Activated naive CD4-positive, alpha-beta T cell treated with anti-CD3 and anti-CD28 coated beads, Interleukin-2, amount 10 ng/mL, durations not matched to agents 7 days and 5 days (primary cell): Measurements from ENCODE around the gene COMMD3.

Experiments
- CTCF ChIA-PET: fragments of 350-600 bp; sonication (Branson Sonifier 250); formaldehyde crosslinking; loops from one replicate; lab custom pipeline; 2021; ENCODE audit warnings: antibody characterized with exemption; lab: Charles Lee
- DNase-seq: peaks from one replicate; pipeline ENCODE4 v3.0.0-alpha.2; 2020
- H3K27ac Mint-ChIP-seq: one replicate; pipeline ENCODE4 v1.8.0; 2021; ENCODE audit warnings: mild to moderate bottlenecking, moderate library complexity, mixed read lengths
- H3K27me3 Mint-ChIP-seq: one replicate; pipeline ENCODE4 v1.8.0; 2021; ENCODE audit warnings: mild to moderate bottlenecking, mixed read lengths
- H3K36me3 Mint-ChIP-seq: one replicate; pipeline ENCODE4 v1.8.0; 2021; ENCODE audit warnings: mixed read lengths
- H3K4me1 Mint-ChIP-seq: one replicate; pipeline ENCODE4 v1.8.0; 2021; ENCODE audit warnings: mixed read lengths
- H3K4me3 Mint-ChIP-seq: one replicate; pipeline ENCODE4 v1.8.0; 2021; ENCODE audit warnings: mild to moderate bottlenecking, moderate library complexity, mixed read lengths
- H3K9me3 Mint-ChIP-seq: one replicate; pipeline ENCODE4 v1.8.0; 2021; ENCODE audit warnings: mixed read lengths

COMMD3 gene

DNA sequence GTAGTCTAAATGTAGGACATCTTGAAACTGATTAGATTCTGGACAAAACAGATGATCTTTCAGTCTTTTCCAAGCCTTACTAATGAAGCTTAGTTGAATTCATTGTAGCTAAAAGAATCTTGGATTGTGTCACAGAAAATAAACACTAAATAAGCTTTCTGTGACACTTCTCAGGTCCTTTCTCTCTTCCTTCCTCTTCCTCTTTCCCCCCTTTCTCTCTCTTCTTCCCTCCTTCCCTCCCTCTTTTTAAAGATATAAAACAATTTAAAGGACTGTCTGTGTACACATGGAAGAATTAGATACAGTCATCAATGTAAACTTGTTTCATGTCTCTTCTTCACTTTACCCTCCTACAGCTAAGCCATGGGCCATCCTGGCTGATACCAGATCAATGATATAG is 5.3 kb upstream of the COMMD3 start:
- H3K27ac Mint-ChIP-seq: no peak overlapping the region
- DNase-seq: no peak
- H3K4me1 Mint-ChIP-seq: peaks cover 17% of the 10 kb centered on the region

DNA sequence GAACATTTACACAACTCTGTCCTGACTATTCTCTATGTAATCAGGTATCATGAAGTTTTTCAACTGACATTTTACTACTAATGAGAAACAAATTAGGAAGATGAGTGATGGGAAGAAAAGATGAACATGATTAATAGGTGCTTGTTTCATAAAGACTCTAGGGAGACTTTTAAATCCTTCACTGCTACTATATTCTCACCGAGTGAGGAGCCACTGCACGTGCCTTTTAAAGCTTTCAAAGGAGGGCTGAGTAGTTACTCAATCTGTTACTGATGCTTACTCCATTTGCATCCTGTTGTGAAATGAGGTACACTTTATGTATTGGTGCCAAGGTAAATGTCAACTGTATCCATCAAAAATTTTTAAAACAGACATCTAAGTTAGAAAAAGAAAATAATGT is 1.3 kb upstream of the COMMD3 start:
- CTCF ChIA-PET: interaction anchor here (0.9 kb wide), 1 partner anchor 86 kb away, joined by 3 read pairs; no protein-coding TSS in a partner anchor
- Mint-ChIP-seq H3K27me3 (peaks cover 23% of the 10 kb centered on the region), H3K9me3 (no peaks in the 10 kb centered on the region), H3K4me1 (peaks cover 38% of the 10 kb centered on the region), H3K4me3 (peak overlapping the region; percentile 90), H3K36me3 (peaks cover 11% of the 10 kb centered on the region), H3K27ac (no peak overlapping the region)
- DNase-seq: no peak

More for the DNA sequence above, 5.3 kb upstream of the COMMD3 start:
- Mint-ChIP-seq H3K27me3 (peaks cover 10% of the 10 kb centered on the region), H3K36me3 (no peaks in the 10 kb centered on the region), H3K9me3 (no peaks in the 10 kb centered on the region), H3K4me3 (no peak overlapping the region)
- CTCF ChIA-PET: no interaction called here

DNA sequence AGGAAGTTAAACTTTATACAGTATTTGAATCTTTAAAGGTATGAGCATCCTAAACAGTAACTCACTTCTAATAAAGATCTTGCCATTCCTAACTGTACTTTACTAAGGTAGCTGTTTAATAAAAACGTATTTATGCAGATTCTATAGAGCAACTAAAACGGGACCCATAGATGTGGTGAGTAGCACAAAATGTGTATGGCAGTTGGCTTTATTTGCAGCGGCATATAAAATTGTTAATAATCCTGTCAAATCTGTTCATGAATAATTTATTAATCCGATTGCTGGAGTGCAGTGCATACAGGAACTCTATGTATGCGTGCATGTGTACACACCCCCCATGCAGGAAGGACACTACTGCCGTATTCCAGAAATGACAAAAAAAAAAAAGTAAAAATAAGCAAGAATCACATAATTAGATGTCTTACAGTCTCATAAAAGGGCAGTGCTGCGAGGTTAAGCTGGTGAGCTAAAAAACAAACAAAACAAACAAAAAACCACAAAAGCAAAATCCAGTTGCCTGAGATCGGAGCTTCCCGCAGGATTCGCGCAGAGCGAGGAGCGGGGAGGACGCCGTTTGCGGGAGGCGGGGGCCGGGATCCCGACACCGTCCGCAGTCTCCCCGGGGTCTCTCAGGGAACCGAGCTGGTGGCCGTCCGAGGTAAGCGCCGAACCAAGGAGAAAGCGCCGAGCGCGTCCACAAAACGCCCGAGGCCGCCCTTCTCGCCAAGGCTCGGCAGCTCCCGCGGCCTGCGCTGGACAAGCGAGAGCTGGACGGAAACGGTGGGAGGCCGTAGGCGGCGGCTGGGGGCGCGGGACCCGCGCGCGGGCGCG is 518 bp upstream of the COMMD3 start:
- Mint-ChIP-seq H3K27me3 (peaks cover 27% of the 10 kb centered on the region), H3K27ac (peak overlapping the region; percentile 89), H3K4me1 (peaks cover 42% of the 10 kb centered on the region), H3K4me3 (peak overlapping the region; percentile 90), H3K36me3 (peaks cover 15% of the 10 kb centered on the region), H3K9me3 (no peaks in the 10 kb centered on the region)
- no peak for DNase-seq
- CTCF ChIA-PET: interaction anchor here (0.9 to 1.0 kb wide), 2 partner anchors 57 to 87 kb away, joined by 3 to 5 read pairs; no protein-coding TSS in a partner anchor

DNA sequence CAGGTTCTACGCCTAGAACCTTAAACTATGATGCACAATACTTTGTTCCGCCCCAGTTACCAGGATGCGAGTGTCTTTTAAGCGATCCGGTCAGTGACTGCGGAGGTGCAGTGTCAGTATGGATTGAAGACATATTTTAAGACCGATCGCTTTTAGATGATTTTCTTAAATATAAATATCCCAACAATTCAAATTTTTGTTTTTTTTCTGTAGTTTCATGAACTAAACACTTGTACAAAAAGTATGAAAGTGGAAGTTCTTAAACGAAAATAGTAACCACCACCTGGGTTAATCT is 835 bp downstream of the COMMD3 start:
- Mint-ChIP-seq H3K4me1 (peaks cover 42% of the 10 kb centered on the region), H3K4me3 (peak overlapping the region; percentile 75), H3K9me3 (no peaks in the 10 kb centered on the region), H3K27ac (peak overlapping the region; percentile 92), H3K27me3 (peaks cover 31% of the 10 kb centered on the region), H3K36me3 (peaks cover 15% of the 10 kb centered on the region)
- peak; percentile 42 for DNase-seq
- CTCF ChIA-PET: no interaction called here

DNA sequence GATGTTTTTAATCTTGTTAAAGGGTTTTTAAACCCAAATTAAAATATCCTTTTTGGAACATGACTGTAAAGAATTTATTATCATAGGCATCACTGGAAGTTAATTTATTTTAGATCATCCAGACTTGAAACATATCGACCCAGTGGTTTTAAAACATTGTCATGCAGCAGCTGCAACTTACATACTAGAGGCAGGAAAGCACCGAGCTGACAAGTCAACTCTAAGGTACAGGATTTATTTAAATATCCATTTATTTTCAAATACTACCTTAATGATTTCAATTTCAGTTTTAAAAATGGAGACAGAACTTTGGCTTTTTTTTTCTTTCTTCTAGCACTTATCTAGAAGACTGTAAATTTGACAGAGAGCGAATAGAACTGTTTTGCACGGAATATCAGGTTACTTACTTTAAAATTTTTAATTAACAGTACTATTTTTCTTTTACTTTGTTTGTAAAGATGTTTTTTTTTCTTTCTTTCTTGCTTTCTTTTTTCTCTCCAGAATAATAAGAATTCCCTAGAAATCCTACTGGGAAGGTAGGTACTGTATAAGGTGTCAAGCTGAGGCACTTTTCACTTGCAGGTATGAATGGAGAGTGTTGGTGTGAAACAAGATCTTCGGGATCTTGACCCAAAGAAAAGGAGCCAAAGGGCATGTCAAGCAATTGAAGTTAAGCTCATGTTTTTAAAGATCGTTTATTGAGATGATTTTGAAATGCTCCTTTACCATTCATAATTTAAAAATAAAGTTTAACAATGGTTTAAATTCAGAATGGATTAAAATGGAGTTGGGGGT is 1.8 kb downstream of the COMMD3 start:
- Mint-ChIP-seq H3K4me1 (peaks cover 50% of the 10 kb centered on the region), H3K36me3 (peaks cover 15% of the 10 kb centered on the region), H3K27me3 (peaks cover 40% of the 10 kb centered on the region), H3K4me3 (peak overlapping the region; percentile 55), H3K9me3 (no peaks in the 10 kb centered on the region), H3K27ac (peak overlapping the region; percentile 33)
- CTCF ChIA-PET: interaction anchor here (0.6 kb wide), 1 partner anchor 62 kb away, joined by 5 read pairs; no protein-coding TSS in a partner anchor
- DNase-seq: no peak

DNA sequence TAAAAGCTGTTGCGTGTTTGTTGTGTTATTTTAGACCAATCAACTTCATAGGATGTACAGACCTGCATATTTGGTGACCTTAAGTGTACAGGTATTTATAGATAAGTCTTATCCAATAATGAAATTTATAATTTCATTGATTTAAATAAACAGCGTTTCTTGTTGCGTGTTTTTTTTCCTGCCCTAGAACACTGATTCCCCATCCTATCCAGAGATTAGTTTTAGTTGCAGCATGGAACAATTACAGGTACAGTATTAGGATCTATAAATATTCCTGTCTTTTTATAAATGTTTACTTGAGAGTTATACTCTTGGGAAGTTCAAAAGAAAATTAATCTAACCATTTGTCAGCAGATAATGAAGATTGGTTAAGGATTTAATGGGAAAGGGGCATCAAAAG is 2.6 kb downstream of the COMMD3 start:
- DNase-seq: no peak
- Mint-ChIP-seq H3K9me3 (no peaks in the 10 kb centered on the region), H3K36me3 (peaks cover 15% of the 10 kb centered on the region), H3K4me1 (peaks cover 58% of the 10 kb centered on the region), H3K4me3 (no peak overlapping the region), H3K27ac (no peak overlapping the region), H3K27me3 (peaks cover 44% of the 10 kb centered on the region)
- CTCF ChIA-PET: interaction anchor here (1.0 kb wide), 1 partner anchor 22 kb away, joined by 3 read pairs; no protein-coding TSS in a partner anchor

DNA sequence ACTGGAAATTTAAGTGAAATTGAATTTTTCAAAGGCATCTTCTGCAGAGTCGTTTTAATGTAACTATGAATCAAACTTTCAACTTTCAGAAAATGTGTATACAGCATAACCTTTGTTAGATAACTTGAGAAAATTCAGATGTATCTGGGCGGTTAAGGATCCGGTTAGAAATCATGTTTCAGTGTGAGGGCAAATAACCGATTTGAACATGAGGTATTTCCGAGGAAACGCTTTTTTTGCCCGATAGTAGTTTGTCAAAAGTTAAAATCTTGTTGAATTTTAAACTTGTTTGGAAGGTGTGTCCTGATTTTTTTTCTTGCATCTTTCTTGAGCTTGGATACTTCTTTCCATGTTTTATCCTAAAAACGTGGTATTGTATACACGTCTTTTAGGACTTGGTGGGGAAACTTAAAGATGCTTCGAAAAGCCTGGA is 3.4 kb downstream of the COMMD3 start:
- H3K4me1 Mint-ChIP-seq: peaks cover 66% of the 10 kb centered on the region
- peak overlapping the region; percentile 83 for H3K4me3 Mint-ChIP-seq
- peaks cover 52% of the 10 kb centered on the region for H3K27me3 Mint-ChIP-seq
- peaks cover 15% of the 10 kb centered on the region for H3K36me3 Mint-ChIP-seq
- H3K9me3 Mint-ChIP-seq: no peaks in the 10 kb centered on the region
- DNase-seq: no peak
- H3K27ac Mint-ChIP-seq: no peak overlapping the region
- CTCF ChIA-PET: interaction anchor here (0.6 to 1.0 kb wide), 2 partner anchors 21 to 65 kb away, joined by 3 read pairs; no protein-coding TSS in a partner anchor

DNA sequence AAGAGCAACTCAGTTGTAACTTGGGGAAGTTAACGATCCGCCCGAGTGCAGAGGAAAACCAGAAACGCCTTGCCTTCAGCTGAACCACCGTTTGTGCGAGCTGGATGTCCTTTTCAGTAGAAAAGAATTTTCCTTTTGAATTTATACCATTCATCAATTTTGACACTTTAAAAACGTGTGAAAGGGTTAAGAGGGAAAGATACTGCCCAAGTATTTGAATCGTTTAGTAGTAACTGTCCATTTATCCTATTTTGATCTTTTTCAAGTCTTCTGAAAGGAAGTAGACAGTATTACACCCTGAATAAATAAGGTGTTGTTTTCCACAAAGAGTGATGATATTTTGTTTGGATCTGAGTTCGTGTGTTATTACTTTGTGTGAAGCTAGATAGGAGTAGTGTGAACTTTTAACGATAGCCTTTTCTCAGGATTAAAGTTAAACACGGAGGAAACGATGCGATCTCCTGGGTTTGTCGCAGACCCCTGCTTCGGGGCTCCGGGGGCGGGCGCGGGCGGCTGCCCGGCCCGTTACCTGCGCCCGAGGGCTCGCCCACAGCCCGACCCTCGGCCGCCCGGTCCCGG is 3.9 kb downstream of the COMMD3 start:
- no peak for DNase-seq
- Mint-ChIP-seq H3K9me3 (no peaks in the 10 kb centered on the region), H3K4me1 (peaks cover 66% of the 10 kb centered on the region), H3K27ac (peak overlapping the region; percentile 89), H3K4me3 (peak overlapping the region; percentile 83), H3K27me3 (peaks cover 57% of the 10 kb centered on the region), H3K36me3 (peaks cover 15% of the 10 kb centered on the region)
- CTCF ChIA-PET: interaction anchor here (0.6 kb wide), 1 partner anchor 65 kb away, joined by 3 read pairs; no protein-coding TSS in a partner anchor

DNA sequence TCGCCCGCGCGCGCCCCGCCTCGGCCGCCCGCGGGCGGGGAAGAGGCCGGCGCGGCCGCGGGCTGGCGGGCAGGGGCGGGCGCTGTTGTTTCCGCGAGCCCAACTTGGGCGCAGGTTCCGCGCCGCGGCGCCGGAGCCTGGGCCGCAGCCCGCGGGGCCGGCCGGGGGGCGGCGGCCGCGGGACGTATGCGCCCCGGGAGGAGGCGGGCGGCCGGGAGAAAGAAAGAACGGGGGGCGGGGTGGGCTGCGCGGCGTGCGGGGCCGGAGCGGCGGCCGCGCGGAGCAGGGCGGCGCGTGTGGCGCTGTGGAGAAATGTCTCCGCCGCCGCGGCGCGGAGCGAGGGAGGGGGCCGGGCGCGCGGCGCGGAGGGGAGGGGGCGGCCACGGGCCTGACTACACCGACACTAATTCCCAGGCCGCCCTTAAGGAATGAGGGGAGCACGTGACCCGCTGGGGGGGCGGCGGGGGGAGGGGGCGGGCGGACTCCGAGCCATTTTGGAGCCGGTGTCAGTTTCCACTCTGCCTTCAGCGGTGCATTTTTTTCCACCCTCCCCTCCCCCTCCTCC is 4.5 kb downstream of the COMMD3 start, which contains the start of gene BMI1:
Gene BMI1 (plus strand): TSS at position 509 of the 565 bp plus-strand sequence. CDS start 5,351 bp downstream, outside the sequence.
- Mint-ChIP-seq H3K4me1 (peaks cover 61% of the 10 kb centered on the region), H3K4me3 (peak within 1 kb of the TSS; percentile 83), H3K27me3 (peaks cover 60% of the 10 kb centered on the region), H3K9me3 (no peaks in the 10 kb centered on the region), H3K27ac (peak within 1 kb of the TSS; percentile 89), H3K36me3 (peaks cover 15% of the 10 kb centered on the region)
- CTCF ChIA-PET: no interaction called here
- peak; percentile 67 for DNase-seq

DNA sequence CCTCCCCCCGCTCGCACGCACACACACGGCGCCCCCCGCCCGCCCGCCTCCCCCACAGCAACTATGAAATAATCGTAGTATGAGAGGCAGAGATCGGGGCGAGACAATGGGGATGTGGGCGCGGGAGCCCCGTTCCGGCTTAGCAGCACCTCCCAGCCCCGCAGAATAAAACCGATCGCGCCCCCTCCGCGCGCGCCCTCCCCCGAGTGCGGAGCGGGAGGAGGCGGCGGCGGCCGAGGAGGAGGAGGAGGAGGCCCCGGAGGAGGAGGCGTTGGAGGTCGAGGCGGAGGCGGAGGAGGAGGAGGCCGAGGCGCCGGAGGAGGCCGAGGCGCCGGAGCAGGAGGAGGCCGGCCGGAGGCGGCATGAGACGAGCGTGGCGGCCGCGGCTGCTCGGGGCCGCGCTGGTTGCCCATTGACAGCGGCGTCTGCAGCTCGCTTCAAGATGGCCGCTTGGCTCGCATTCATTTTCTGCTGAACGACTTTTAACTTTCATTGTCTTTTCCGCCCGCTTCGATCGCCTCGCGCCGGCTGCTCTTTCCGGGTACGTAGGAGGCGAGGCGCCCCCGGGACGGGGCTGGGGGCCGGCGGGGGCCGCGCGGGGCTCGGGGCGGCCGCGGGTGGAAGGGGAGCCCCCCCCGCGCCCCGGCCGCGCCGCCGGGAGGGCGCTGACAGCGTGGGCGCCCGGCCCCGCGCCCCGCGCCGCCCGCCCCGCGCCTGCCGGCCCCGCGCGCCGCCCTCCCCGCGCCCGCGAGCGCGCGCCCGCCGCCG is 5.2 kb downstream of the COMMD3 start:
- Mint-ChIP-seq H3K27me3 (peaks cover 64% of the 10 kb centered on the region), H3K36me3 (peaks cover 17% of the 10 kb centered on the region), H3K9me3 (no peaks in the 10 kb centered on the region), H3K4me1 (peaks cover 67% of the 10 kb centered on the region), H3K27ac (peak overlapping the region; percentile 81), H3K4me3 (peak overlapping the region; percentile 78)
- DNase-seq: peak; percentile 72
- CTCF ChIA-PET: no interaction called here

DNA sequence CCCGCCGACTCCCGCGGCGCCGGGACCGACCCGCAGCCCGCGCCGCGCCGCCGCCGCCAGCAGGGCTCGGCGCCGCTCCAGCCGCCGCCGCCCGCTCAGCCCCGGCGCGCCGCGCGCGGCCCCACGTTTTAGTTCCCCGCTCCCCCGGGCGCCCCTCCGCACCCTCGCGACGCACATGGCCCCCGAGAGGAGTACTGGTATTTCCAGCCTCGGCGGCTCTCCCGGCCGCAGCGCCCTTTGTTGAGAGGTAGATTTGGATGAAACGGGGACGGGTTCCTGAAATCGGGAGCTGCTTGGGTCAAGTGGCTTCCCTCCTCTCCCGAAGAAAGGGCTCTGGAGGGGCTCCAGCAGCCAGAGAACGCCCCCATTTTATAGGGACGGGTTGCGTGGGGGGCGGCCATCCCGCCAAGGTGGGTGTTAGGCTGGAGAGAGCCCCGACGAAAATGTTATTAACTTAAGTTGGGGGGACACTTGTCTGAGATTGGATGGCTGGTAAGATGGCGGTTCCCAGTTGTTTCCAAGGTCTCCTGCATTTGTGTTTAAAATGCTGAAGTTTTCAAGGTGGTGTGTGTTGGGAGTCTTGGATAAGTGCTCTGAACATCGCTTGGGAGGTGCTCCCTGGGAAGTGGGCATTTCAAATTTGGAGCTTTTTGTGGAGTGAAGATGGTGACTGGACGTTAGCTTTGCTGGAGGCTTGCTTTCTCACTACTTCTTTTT is 5.9 kb downstream of the COMMD3 start:
- DNase-seq: no peak
- Mint-ChIP-seq H3K4me1 (peaks cover 67% of the 10 kb centered on the region), H3K27ac (peak overlapping the region; percentile 73), H3K27me3 (peaks cover 61% of the 10 kb centered on the region), H3K4me3 (peak overlapping the region; percentile 78), H3K9me3 (no peaks in the 10 kb centered on the region), H3K36me3 (peaks cover 20% of the 10 kb centered on the region)
- CTCF ChIA-PET: interaction anchor here (1.0 to 1.5 kb wide), 2 partner anchors 9 to 10 kb away, joined by 3 to 4 read pairs; no protein-coding TSS in a partner anchor

DNA sequence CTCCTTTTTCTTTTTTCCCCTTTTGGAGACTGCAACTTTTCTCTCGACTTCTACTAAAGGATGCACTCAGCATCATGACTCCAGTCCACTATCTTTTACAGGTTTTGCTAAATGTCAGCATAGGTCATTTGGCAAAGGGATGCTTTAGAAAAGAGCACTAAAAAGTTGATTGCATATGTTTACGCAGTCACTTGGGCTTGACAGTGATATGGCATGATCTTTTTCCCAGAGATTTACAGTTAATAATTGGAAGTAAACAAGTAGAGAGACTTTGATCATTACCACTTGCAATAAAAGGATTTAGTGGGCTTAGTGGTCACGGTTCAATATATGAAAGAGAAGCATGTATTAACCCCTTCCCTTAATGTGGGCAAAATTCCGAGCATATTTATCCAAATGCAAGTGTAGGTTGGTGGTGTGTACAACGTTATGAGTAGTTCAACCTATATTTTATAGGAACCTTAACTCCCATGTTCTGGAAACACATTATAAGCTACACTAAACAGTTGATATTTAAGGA is 6.5 kb downstream of the COMMD3 start:
- Mint-ChIP-seq H3K4me1 (peaks cover 60% of the 10 kb centered on the region), H3K4me3 (peak overlapping the region; percentile 78), H3K27me3 (peaks cover 61% of the 10 kb centered on the region), H3K9me3 (no peaks in the 10 kb centered on the region), H3K36me3 (peaks cover 23% of the 10 kb centered on the region), H3K27ac (peak overlapping the region; percentile 73)
- DNase-seq: no peak
- CTCF ChIA-PET: interaction anchor here (1.0 to 1.5 kb wide), 2 partner anchors 8 to 9 kb away, joined by 3 to 4 read pairs; no protein-coding TSS in a partner anchor
